ENCODE results near the gene SEMA3B.
"Not testable (repeated sequence)": the region's sequence is repeated elsewhere in the genome, so short reads cannot be mapped to it uniquely, and the experiment has no call there.

The SEMA3B gene

GRCh38 chr3:50279255-50280016 is 10.5 kb downstream of the SEMA3B start:
- peaks cover 16% of the 10 kb centered on the region for H3K4me1 Mint-ChIP-seq (ENCODE audit: low read depth)
- H3K9me3 Mint-ChIP-seq: no peaks in the 10 kb centered on the region
- H3K4me3 Mint-ChIP-seq: no peak overlapping the region
- H3K27ac Mint-ChIP-seq: no peak overlapping the region
- H3K36me3 Mint-ChIP-seq (ENCODE audit: low read depth): no peaks in the 10 kb centered on the region
- peaks cover 23% of the 10 kb centered on the region for H3K27me3 Mint-ChIP-seq

- H3K27ac Mint-ChIP-seq; H3K27me3 Mint-ChIP-seq; H3K9me3 Mint-ChIP-seq; H3K4me1 Mint-ChIP-seq (ENCODE audit: low read depth); H3K4me3 Mint-ChIP-seq: not testable (repeated sequence)
- H3K36me3 Mint-ChIP-seq (ENCODE audit: low read depth): peaks cover 23% of the 10 kb centered on the region
Measured at GRCh38 chr3:50284121-50284520, 15.2 kb downstream of the SEMA3B start.

GRCh38 chr3:50286322-50287227 is 17.6 kb downstream of the SEMA3B start:
- Mint-ChIP-seq H3K9me3 (no peaks in the 10 kb centered on the region), H3K4me3 (no peak overlapping the region), H3K27ac (no peak overlapping the region), H3K27me3 (no peaks in the 10 kb centered on the region), H3K36me3 (ENCODE audit: low read depth) (peaks cover 39% of the 10 kb centered on the region), H3K4me1 (ENCODE audit: low read depth) (peaks cover 9% of the 10 kb centered on the region)

GRCh38 chr3:50287262-50287661 is 18.3 kb downstream of the SEMA3B start:
- H3K4me3 Mint-ChIP-seq: no peak overlapping the region
- peaks cover 39% of the 10 kb centered on the region for H3K36me3 Mint-ChIP-seq (ENCODE audit: low read depth)
- no peaks in the 10 kb centered on the region for H3K27me3 Mint-ChIP-seq
- H3K27ac Mint-ChIP-seq: no peak overlapping the region
- no peaks in the 10 kb centered on the region for H3K9me3 Mint-ChIP-seq
- peaks cover 10% of the 10 kb centered on the region for H3K4me1 Mint-ChIP-seq (ENCODE audit: low read depth)

GRCh38 chr3:50288387-50289007 is 19.6 kb downstream of the SEMA3B start:
- Mint-ChIP-seq H3K4me3 (no peak overlapping the region), H3K27me3 (no peaks in the 10 kb centered on the region), H3K4me1 (ENCODE audit: low read depth) (peaks cover 17% of the 10 kb centered on the region), H3K36me3 (ENCODE audit: low read depth) (peaks cover 39% of the 10 kb centered on the region), H3K9me3 (no peaks in the 10 kb centered on the region), H3K27ac (no peak overlapping the region)

- peaks cover 39% of the 10 kb centered on the region for H3K36me3 Mint-ChIP-seq (ENCODE audit: low read depth)
Measured at GRCh38 chr3:50289130-50289529, 20.2 kb downstream of the SEMA3B start.

GRCh38 chr3:50290161-50290641 is 21.3 kb downstream of the SEMA3B start:
- Mint-ChIP-seq H3K27ac (peak overlapping the region; percentile 36), H3K36me3 (ENCODE audit: low read depth) (peaks cover 39% of the 10 kb centered on the region), H3K27me3 (no peaks in the 10 kb centered on the region), H3K9me3 (no peaks in the 10 kb centered on the region), H3K4me3 (peak overlapping the region; percentile 87), H3K4me1 (ENCODE audit: low read depth) (peaks cover 17% of the 10 kb centered on the region)

More at GRCh38 chr3:50289130-50289529, 20.2 kb downstream of the SEMA3B start:
- Mint-ChIP-seq H3K27ac (no peak overlapping the region), H3K27me3 (no peaks in the 10 kb centered on the region), H3K4me1 (ENCODE audit: low read depth) (peaks cover 17% of the 10 kb centered on the region), H3K4me3 (peak overlapping the region; percentile 87), H3K9me3 (no peaks in the 10 kb centered on the region)

- H3K27ac Mint-ChIP-seq: peak within 1 kb of the TSS; percentile 94
- H3K4me1 Mint-ChIP-seq (ENCODE audit: low read depth): peaks cover 17% of the 10 kb centered on the region
- no peaks in the 10 kb centered on the region for H3K27me3 Mint-ChIP-seq
- no peaks in the 10 kb centered on the region for H3K9me3 Mint-ChIP-seq
- peaks cover 27% of the 10 kb centered on the region for H3K36me3 Mint-ChIP-seq (ENCODE audit: low read depth)
- H3K4me3 Mint-ChIP-seq: peak within 1 kb of the TSS; percentile 87
Measured at GRCh38 chr3:50292159-50293078, 23.5 kb downstream of the SEMA3B start, which contains the start of gene IFRD2. TSS of gene IFRD2 (minus strand) at chr3:50292429. CDS start at chr3:50292274, 155 bp downstream.

GRCh38 chr3:50293079-50293801 is 24.3 kb downstream of the SEMA3B start:
- Mint-ChIP-seq H3K4me3 (peak overlapping the region; percentile 87), H3K27me3 (no peaks in the 10 kb centered on the region), H3K27ac (peak overlapping the region; percentile 94), H3K9me3 (no peaks in the 10 kb centered on the region), H3K36me3 (ENCODE audit: low read depth) (peaks cover 23% of the 10 kb centered on the region), H3K4me1 (ENCODE audit: low read depth) (peaks cover 21% of the 10 kb centered on the region)

- no peaks in the 10 kb centered on the region for H3K27me3 Mint-ChIP-seq
- no peaks in the 10 kb centered on the region for H3K9me3 Mint-ChIP-seq
- peaks cover 16% of the 10 kb centered on the region for H3K36me3 Mint-ChIP-seq (ENCODE audit: low read depth)
- no peak overlapping the region for H3K4me3 Mint-ChIP-seq
- no peak overlapping the region for H3K27ac Mint-ChIP-seq
- peaks cover 25% of the 10 kb centered on the region for H3K4me1 Mint-ChIP-seq (ENCODE audit: low read depth)
Measured at GRCh38 chr3:50294089-50294488, 25.1 kb downstream of the SEMA3B start.

GRCh38 chr3:50294492-50295403 is 25.8 kb downstream of the SEMA3B start:
- H3K9me3 Mint-ChIP-seq: no peaks in the 10 kb centered on the region

GRCh38 chr3:50295553-50296431 is 26.8 kb downstream of the SEMA3B start:
- Mint-ChIP-seq H3K9me3 (no peaks in the 10 kb centered on the region), H3K27ac (no peak overlapping the region), H3K27me3 (no peaks in the 10 kb centered on the region), H3K4me1 (ENCODE audit: low read depth) (peaks cover 34% of the 10 kb centered on the region), H3K4me3 (no peak overlapping the region), H3K36me3 (ENCODE audit: low read depth) (peaks cover 5% of the 10 kb centered on the region)

More at GRCh38 chr3:50294492-50295403, 25.8 kb downstream of the SEMA3B start:
- Mint-ChIP-seq H3K4me1 (ENCODE audit: low read depth) (peaks cover 28% of the 10 kb centered on the region), H3K27ac (no peak overlapping the region), H3K27me3 (no peaks in the 10 kb centered on the region), H3K36me3 (ENCODE audit: low read depth) (peaks cover 9% of the 10 kb centered on the region), H3K4me3 (no peak overlapping the region)

Measured in stimulated activated naive CD8-positive, alpha-beta T cell treated with anti-CD3 and anti-CD28 coated beads, Interleukin-15, Interleukin-2, amounts not matched to agents 100 ng/mL and 50 ng/mL, for 24 hours (primary cell).